GM12878 (cell line): ENCODE results near the gene ISG15. TPM values are rescaled to one million over a fixed set of nuclear protein-coding genes. Genes with fewer than 3 reads are reported as not detected.

Source experiments
- CHD1 ChIP-seq: IDR thresholded peaks from 2 replicates; pipeline ENCODE4 v1.6.1; 2012; ENCODE audit warnings: low read depth, low read length, improper control_type of control experiment
- FOS ChIP-seq: IDR thresholded peaks from 3 replicates; pipeline ENCODE4 v1.6.1; 2011; ENCODE audit warnings: borderline replicate concordance; ENCODE audit not compliant: insufficient read length; ENCODE audit errors: extremely low read depth
- MTA3 ChIP-seq: IDR thresholded peaks from 2 replicates; pipeline ENCODE4 v1.6.1; 2012; ENCODE audit warnings: low read length, inconsistent platforms, borderline replicate concordance
- NR2F1 ChIP-seq: fragments of 450-650 bp; conservative IDR thresholded peaks from 2 replicates; pipeline ENCODE4 v1.6.1; 2017; ENCODE audit warnings: mild to moderate bottlenecking
- NRF1 ChIP-seq: conservative IDR thresholded peaks from 2 replicates; pipeline ENCODE4 v1.6.1; 2011; ENCODE audit warnings: mild to moderate bottlenecking, low read depth, low read length, improper control_type of control experiment
- PAX5 ChIP-seq: IDR thresholded peaks from 2 replicates; pipeline ENCODE4 v1.6.1; 2011; ENCODE audit warnings: low read depth, low read length, borderline replicate concordance
- POLR2AphosphoS5 ChIP-seq: IDR thresholded peaks from 2 replicates; pipeline ENCODE4 v1.6.1; 2011; ENCODE audit warnings: mild to moderate bottlenecking, low read length, inconsistent platforms
- RAD51 ChIP-seq: fragments of 450-650 bp; IDR thresholded peaks from 2 replicates; pipeline ENCODE4 v1.6.1; 2016; ENCODE audit warnings: moderate library complexity, mild to moderate bottlenecking, inconsistent platforms
- SREBF1 ChIP-seq: IDR thresholded peaks from 2 replicates; pipeline ENCODE4 v1.6.1; 2012; ENCODE audit warnings: mild to moderate bottlenecking, low read length
- SUPT20H ChIP-seq: IDR thresholded peaks from 2 replicates; pipeline ENCODE4 v1.6.1; 2011; ENCODE audit warnings: low read depth, mild to moderate bottlenecking, low read length, moderate library complexity, borderline replicate concordance; ENCODE audit not compliant: control insufficient read depth
- ZNF207 ChIP-seq: fragments of 450-650 bp; IDR thresholded peaks from 2 replicates; pipeline ENCODE4 v1.6.1; 2014; ENCODE audit warnings: antibody characterized with exemption, mild to moderate bottlenecking, borderline replicate concordance
- polyA plus RNA-seq, 11 experiments: library from polyadenylated mRNA; depleted of rRNA in 4 of 11; unstranded in 6 of 11; stranded (reverse) in 5 of 11; fragments of >200 nt; fragmentation: Nextera tagmentation in 4 of 11; fragmentation: Illumina TruSeq in 1 of 11; extraction: Ambion mirVana in 4 of 11; extraction: Trizol in 1 of 11; gene quantifications; 1 replicate in 1 of 11; 2 replicates in 10 of 11; pipeline versions ENCODE4 v1.2.1 to v1.2.3, GENCODE V29; 2011 to 2016; ENCODE audit warnings: inconsistent platforms in 2 of 11, missing spikeins in 2 of 11, low read depth in 1 of 11
- total RNA-seq, 4 experiments: library from RNA; depleted of rRNA in 3 of 4; stranded (reverse); fragments of >200 nt in 3 of 4; fragmentation: Illumina TruSeq in 1 of 4; extraction: Trizol in 1 of 4; gene quantifications; 2 replicates each; pipeline versions ENCODE4 v1.2.1 to v1.2.3, GENCODE V29; 2013 to 2021
- TF ChIP-seq, protein P1 (sequence below): IDR thresholded peaks from 2 replicates; pipeline ENCODE4 v1.6.1; 2011; ENCODE audit warnings: borderline replicate concordance, low read depth, mild to moderate bottlenecking, moderate library complexity, mixed read lengths, low read length; ENCODE audit not compliant: insufficient read depth; ENCODE audit errors: extremely low read length
- TF ChIP-seq, protein P2 (sequence below): IDR thresholded peaks from 2 replicates; pipeline ENCODE4 v1.6.1; 2012; ENCODE audit warnings: improper control_type of control experiment, low read depth, low read length; ENCODE audit not compliant: insufficient replicate concordance
- TF ChIP-seq, protein P3 (sequence below): fragments of 450-650 bp; IDR thresholded peaks from 2 replicates; pipeline ENCODE4 v1.6.1; 2016; ENCODE audit warnings: mild to moderate bottlenecking
- TF ChIP-seq, protein P4 (sequence below): IDR thresholded peaks from 2 replicates; pipeline ENCODE4 v1.6.1; 2012; ENCODE audit warnings: mild to moderate bottlenecking, low read depth, low read length
- TF ChIP-seq, protein P5 (sequence below): IDR thresholded peaks from 2 replicates; pipeline ENCODE4 v1.6.1; 2011; ENCODE audit warnings: low read depth, mild to moderate bottlenecking, low read length, moderate library complexity, borderline replicate concordance; ENCODE audit errors: extremely low read depth
- TF ChIP-seq, protein P6 (sequence below): fragments of 450-650 bp; IDR thresholded peaks from 2 replicates; pipeline ENCODE4 v1.6.1; 2017; ENCODE audit warnings: borderline replicate concordance

Gene ISG15
- total and polyA plus RNA-seq, 10 of the 15 experiments (the other 5 are each of a cell fraction or from before 2014, with no cell fraction given): 7.8 to 384 (median 274) TPM

DNA sequence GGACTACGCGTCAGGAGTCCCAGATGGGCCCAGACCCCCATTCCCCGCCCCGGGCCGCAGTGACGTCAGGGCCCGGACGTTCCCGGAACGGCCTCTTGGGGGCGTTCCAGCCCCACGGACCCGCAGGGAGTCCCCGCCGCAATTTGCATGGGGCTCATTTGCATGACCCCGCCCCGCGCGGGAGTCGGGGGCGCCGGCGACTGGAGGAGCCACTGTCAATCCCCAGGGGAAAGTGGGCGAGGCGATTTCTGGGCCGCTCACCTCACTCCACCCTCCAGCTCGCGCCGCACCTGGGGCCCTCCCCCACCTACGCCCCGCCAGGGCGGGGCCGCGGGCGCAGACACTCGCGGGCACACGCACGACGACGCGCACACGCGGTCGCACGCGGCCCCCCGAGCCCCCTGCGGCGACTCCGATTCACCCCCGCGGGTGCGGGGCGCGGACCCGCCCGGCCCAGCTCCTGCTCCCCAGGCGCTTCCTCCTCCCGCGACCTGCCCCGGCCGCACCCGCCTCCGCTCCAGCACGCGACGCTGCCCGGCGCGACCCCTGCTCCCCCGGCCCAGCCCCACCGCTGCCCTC, 19.8 kb downstream of the ISG15 start (continued):
- TF ChIP-seq, protein P1, sequence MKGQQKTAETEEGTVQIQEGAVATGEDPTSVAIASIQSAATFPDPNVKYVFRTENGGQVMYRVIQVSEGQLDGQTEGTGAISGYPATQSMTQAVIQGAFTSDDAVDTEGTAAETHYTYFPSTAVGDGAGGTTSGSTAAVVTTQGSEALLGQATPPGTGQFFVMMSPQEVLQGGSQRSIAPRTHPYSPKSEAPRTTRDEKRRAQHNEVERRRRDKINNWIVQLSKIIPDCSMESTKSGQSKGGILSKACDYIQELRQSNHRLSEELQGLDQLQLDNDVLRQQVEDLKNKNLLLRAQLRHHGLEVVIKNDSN: no peak
- TF ChIP-seq RAD51: no peak
- no peak for TF ChIP-seq SREBF1
- TF ChIP-seq PAX5: peak; percentile 64; the same call in 1 of the 2 replicates
- no peak for TF ChIP-seq FOS
- TF ChIP-seq NR2F1: peak; percentile 72
- TF ChIP-seq, protein P2, sequence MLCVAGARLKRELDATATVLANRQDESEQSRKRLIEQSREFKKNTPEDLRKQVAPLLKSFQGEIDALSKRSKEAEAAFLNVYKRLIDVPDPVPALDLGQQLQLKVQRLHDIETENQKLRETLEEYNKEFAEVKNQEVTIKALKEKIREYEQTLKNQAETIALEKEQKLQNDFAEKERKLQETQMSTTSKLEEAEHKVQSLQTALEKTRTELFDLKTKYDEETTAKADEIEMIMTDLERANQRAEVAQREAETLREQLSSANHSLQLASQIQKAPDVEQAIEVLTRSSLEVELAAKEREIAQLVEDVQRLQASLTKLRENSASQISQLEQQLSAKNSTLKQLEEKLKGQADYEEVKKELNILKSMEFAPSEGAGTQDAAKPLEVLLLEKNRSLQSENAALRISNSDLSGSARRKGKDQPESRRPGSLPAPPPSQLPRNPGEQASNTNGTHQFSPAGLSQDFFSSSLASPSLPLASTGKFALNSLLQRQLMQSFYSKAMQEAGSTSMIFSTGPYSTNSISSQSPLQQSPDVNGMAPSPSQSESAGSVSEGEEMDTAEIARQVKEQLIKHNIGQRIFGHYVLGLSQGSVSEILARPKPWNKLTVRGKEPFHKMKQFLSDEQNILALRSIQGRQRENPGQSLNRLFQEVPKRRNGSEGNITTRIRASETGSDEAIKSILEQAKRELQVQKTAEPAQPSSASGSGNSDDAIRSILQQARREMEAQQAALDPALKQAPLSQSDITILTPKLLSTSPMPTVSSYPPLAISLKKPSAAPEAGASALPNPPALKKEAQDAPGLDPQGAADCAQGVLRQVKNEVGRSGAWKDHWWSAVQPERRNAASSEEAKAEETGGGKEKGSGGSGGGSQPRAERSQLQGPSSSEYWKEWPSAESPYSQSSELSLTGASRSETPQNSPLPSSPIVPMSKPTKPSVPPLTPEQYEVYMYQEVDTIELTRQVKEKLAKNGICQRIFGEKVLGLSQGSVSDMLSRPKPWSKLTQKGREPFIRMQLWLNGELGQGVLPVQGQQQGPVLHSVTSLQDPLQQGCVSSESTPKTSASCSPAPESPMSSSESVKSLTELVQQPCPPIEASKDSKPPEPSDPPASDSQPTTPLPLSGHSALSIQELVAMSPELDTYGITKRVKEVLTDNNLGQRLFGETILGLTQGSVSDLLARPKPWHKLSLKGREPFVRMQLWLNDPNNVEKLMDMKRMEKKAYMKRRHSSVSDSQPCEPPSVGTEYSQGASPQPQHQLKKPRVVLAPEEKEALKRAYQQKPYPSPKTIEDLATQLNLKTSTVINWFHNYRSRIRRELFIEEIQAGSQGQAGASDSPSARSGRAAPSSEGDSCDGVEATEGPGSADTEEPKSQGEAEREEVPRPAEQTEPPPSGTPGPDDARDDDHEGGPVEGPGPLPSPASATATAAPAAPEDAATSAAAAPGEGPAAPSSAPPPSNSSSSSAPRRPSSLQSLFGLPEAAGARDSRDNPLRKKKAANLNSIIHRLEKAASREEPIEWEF: no peak
- TF ChIP-seq, protein P3, sequence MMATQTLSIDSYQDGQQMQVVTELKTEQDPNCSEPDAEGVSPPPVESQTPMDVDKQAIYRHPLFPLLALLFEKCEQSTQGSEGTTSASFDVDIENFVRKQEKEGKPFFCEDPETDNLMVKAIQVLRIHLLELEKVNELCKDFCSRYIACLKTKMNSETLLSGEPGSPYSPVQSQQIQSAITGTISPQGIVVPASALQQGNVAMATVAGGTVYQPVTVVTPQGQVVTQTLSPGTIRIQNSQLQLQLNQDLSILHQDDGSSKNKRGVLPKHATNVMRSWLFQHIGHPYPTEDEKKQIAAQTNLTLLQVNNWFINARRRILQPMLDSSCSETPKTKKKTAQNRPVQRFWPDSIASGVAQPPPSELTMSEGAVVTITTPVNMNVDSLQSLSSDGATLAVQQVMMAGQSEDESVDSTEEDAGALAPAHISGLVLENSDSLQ: peak; percentile 98
- no peak for TF ChIP-seq MTA3
- no peak for TF ChIP-seq ZNF207
- no peak for TF ChIP-seq CHD1
- TF ChIP-seq, protein P4, sequence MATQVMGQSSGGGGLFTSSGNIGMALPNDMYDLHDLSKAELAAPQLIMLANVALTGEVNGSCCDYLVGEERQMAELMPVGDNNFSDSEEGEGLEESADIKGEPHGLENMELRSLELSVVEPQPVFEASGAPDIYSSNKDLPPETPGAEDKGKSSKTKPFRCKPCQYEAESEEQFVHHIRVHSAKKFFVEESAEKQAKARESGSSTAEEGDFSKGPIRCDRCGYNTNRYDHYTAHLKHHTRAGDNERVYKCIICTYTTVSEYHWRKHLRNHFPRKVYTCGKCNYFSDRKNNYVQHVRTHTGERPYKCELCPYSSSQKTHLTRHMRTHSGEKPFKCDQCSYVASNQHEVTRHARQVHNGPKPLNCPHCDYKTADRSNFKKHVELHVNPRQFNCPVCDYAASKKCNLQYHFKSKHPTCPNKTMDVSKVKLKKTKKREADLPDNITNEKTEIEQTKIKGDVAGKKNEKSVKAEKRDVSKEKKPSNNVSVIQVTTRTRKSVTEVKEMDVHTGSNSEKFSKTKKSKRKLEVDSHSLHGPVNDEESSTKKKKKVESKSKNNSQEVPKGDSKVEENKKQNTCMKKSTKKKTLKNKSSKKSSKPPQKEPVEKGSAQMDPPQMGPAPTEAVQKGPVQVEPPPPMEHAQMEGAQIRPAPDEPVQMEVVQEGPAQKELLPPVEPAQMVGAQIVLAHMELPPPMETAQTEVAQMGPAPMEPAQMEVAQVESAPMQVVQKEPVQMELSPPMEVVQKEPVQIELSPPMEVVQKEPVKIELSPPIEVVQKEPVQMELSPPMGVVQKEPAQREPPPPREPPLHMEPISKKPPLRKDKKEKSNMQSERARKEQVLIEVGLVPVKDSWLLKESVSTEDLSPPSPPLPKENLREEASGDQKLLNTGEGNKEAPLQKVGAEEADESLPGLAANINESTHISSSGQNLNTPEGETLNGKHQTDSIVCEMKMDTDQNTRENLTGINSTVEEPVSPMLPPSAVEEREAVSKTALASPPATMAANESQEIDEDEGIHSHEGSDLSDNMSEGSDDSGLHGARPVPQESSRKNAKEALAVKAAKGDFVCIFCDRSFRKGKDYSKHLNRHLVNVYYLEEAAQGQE: no peak
- TF ChIP-seq, protein P5, sequence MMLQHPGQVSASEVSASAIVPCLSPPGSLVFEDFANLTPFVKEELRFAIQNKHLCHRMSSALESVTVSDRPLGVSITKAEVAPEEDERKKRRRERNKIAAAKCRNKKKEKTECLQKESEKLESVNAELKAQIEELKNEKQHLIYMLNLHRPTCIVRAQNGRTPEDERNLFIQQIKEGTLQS: no peak
- no peak for TF ChIP-seq NRF1
- TF ChIP-seq POLR2AphosphoS5: 0 out of 2 replicates have a peak, but pooled peaks have one; percentile 25
- TF ChIP-seq SUPT20H: no peak
- TF ChIP-seq, protein P6, sequence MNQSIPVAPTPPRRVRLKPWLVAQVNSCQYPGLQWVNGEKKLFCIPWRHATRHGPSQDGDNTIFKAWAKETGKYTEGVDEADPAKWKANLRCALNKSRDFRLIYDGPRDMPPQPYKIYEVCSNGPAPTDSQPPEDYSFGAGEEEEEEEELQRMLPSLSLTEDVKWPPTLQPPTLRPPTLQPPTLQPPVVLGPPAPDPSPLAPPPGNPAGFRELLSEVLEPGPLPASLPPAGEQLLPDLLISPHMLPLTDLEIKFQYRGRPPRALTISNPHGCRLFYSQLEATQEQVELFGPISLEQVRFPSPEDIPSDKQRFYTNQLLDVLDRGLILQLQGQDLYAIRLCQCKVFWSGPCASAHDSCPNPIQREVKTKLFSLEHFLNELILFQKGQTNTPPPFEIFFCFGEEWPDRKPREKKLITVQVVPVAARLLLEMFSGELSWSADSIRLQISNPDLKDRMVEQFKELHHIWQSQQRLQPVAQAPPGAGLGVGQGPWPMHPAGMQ: no peak
